HTERT RPE-1 (cell line): ENCODE data around the gene S1PR2.
"Not testable (repeated sequence)": the region's sequence is repeated elsewhere in the genome, so short reads cannot be mapped to it uniquely, and the experiment has no call there.

Source experiments
- in situ Hi-C: fragments of 300-500 bp; cut with MboI; formaldehyde crosslinking; loops from 4 replicates; pipeline ENCODE4 v1.14.3; 2020; ENCODE audit warnings: low sequenced_read_pairs

Gene S1PR2

DNA sequence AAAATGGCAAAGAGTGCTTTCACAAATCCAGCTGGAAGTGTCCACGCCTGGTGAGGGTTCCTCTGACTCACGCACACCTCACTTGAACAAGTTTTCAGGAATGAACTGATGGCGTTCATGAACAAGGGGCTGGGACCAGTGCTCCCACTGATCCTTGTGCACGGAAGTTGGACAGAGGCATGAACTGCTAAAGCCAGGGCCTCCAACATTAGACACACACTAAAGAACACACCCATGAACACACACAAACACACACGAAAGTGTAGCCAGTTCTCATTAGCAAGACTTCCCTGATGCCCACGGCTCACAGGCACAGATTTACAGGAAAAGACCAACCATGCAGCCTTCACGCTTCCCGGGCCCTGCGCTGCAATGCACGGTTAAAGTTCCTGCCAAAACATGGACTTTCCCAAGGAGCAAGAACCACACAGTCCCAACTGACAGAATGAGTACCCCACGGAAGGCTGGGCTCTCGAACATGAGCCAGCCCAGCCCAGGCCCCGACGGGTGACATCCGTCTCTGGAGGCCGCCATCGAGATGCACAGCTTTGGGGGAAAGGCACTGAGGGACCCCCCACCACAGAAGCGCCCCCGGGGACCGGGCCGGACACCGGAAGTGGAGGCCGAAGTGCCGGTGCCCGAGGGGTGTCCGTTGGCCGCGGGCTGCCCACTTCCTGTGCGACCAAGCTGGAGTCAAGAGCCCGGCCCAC is 37.2 kb downstream of the S1PR2 start:
- in situ Hi-C loops, result no loop called here

DNA sequence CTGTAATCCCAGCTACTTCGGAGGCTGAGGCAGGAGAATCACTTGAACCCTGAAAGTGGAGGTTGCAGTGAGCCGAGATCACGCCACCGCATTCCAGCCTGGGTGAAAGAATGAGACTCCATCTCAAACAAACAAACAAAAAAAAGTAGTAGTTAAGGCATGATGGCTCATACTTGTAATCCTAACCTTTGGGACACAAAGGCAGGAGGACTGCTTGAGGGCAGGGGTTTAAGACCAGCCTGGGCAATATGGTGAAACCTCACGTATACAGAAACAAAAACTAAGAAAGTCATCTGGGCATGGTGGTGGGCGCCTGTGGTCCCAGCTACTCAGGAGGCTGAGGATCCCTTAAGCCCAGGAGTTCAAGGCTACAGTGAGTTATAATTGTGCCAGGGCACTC is 38.2 kb downstream of the S1PR2 start:
- in situ Hi-C loops, result no loop called here

DNA sequence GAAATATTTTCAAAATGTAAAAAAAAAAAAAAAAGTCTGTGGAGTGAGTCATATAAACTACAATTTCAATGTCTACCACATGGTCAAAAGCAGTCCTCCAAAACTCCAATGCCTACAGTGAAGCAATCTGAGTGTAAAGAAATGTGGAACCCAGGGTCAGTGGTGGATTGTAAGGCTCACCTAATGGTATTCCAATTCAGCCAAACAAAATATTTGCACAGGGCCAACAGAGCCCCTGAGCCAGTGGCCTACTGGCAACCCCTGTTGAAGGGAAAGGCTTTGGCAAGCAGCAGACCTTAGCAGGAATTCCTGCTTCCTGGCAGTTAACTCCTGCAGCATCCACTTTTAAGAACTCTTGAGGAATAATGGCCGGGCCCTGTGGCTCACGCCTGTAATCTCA is 39.8 kb downstream of the S1PR2 start:
- in situ Hi-C loops, result no loop called here

DNA sequence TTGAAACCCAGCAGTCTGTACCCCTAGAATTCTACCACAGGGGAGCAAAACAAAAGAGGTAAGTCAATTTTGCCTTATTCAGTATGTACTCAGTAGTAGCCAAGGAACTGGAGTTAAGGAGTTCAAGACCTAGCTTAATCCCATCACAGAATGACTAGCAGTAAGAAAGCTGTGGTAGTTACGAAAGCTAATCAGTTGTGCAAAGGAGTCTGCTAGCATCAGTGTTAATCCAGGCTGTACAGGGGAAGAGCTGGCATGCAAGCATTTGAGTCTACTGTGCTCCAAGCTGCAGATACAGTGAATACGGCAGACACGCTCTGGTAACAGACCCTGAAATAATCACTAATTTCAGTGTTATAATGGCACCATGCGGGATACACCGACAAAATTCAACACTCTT is 41.1 kb downstream of the S1PR2 start:
- in situ Hi-C loops, result no loop called here

DNA sequence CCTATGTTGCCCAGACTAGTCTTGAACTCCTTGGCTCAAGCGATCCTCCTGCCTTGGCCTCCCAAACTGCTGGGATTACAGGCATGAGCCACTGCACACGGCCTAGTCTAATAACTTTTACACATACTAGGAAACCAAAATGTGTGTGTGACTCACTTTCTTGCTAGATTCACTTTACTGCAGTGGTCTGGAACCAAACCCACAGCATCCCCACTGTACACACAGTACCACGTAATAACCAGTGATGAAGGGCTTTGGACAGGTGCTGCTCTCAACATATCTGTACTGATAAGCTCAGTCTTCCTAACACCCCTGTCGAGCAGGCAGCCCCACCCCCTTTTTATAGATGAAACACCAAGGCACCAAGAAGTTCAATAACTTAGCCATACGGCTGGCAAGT is 41.5 kb downstream of the S1PR2 start:
- in situ Hi-C loops, result no loop called here

DNA sequence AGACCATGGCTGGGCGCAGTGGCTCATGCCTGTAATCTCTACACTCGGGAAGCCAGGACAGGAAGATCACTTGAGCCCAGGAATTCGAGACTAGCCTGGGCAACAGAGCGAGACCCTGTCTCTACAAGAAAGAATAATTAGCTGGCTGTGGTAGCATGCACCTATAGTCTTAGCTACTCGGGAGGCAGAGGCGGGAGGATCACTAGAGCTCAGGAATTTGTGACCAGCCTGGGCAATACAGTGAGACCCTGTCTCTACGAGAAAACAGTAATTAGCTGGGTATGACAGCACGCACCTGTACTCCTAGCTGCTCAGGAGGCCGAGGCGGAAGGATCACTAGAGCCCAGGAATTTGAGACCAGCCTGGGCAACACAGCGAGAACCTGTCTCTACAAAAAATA is 43.8 kb downstream of the S1PR2 start:
- in situ Hi-C loops, result no loop called here

DNA sequence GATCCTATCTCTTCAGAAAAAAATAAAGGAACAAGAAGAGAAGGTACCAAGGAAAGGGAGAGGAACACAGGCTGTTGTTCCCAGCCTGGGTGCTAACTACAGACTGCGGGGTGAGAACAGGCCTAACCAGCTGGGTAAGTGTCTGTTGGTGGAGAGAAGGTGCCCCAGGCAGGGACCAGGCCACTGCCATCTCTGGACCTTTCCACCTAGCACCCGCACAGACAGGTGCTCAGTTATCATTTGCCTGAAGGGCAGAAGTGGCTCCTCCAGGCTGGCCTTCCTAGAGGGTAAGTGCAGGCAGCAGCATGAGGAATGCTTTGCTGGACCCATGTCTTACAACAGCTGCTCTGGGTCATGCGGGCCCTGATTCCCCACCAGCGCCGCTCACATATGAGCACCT is 46.5 kb downstream of the S1PR2 start:
- in situ Hi-C loops, result no loop called here

DNA sequence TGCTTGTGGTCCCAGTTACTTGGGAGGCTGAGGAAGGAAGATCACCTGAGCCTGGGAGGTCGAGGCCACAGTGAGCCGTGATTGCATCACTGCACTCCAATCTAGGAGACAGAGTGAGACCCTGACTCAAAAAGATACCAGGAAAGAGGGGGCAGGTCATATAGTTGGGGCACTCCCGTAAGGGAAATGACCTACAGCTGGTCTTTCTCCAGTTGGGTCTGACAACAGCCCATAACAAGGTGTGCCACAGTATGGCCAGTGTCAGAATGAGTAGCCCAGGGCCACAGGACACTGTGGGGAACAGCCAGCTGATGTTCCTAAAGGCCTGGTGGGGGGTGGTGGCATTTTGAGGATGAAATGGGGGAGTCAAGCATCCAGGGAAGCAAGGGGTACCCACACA is 47.2 kb downstream of the S1PR2 start:
- in situ Hi-C loops, result no loop called here

DNA sequence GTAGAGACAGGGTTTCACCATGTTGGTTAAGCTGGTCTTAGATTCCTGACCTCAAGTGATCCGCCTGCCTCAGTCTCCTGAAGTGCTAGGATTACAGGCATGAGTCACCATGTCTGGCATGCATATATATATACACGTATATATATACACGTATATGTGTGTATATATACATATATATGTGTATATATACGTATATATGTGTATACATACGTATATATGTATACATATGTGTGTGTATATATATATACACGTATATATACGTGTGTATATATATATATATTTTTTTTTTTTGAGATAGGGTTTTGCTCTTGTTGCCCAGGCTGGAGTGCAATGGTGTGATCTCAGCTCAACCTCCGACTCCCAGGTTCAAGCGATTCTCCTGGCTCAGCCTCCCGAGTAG is 48.3 kb downstream of the S1PR2 start:
- in situ Hi-C loops, result no loop called here

DNA sequence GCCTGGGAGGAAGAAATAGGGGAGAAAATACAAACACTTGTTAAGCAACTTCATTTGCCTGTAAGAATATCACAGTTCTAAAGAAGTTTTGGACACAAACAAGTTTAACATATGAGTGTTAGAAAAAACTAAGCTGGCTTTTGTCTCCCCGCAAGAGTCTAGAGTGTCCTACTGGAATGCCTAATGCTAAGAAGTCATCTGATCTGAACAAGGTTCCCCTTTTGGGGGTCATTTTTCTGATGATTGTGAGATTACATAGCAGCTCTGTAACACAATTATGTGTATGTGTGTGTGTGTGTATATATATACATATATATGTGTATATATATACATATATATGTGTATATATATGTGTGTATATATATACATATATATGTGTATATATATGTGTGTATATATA is 49.1 kb downstream of the S1PR2 start:
- in situ Hi-C loops, result no loop called here

DNA sequence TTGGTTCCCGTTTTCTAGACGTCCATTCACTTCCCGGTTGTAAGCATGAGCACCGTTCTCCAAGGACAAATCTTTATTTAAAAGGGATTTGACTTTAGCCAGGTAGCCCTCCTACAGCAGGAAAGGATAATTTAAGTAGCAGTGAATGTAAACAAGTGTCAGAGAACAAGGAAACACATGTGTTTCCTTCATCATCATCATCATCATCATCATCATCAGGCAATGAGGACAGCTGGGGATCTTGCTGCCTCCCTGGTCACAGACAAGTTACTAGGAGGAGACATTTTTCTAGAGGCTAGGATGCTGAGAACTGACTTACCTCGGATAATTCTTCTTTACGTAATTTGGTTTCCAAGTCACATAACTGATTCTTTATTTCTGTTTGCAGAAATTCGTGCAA is 50.7 kb downstream of the S1PR2 start:
- in situ Hi-C loops, result no loop called here

DNA sequence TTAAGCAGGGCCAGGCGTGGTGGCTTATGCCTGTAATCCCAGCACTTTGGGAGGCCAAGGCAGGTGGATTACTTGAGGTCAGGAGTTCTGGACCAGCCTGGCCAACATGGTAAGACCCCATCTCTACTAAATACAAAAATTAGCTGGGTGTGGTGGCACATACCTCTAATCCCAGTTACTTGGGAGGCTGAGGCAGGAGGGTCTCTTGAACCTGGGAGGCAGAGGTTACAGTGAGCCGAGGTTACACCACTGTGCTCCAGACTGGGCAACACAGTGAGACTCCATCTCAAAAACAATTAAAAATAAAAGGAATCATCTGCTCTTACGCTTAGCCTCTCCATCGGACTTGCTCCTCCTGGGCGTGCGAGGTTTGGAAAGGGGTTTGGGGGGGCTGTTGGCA is 51.1 kb downstream of the S1PR2 start:
- in situ Hi-C loops, result not testable (repeated sequence)

DNA sequence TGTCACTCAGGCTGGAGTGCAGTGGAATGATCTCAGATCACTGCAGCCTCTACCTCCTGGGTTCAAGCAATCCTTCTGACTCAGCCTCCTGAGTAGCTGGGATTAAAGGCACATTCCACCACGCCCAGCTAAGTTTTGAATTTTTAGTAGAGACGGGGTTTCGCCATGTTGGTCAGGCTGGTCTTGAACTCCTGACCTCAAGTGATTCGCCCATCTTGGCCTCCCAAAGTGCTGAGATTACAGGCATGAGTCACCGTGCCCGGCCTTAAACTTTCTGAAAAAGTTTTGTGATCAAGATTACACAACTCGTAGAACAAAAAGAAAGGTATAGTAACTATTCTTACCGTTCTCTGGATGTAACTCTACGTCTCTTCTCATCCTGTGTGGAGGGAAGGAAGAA is 57.6 kb downstream of the S1PR2 start:
- in situ Hi-C loops, result no loop called here
